ENCODE data around the gene GAREM1.

GRCh38 chr18:32509111-32509510 lies 38.4 kb upstream of the GAREM1 start:
- TF ChIP-seq CTCF (IDR thresholded peaks at IDR 0.05; ENCODE audit: low read length) = no peak
- no peak for TF ChIP-seq EZH2 (IDR thresholded peaks at IDR 0.05; ENCODE audit: borderline replicate concordance, low read length)
